Measurements from ENCODE around the gene SNORC. TPM values are rescaled to one million over a fixed set of nuclear protein-coding genes. Genes with fewer than 3 reads are reported as not detected.

SNORC gene
- 10 to 100 TPM in 1 of 4 donors, 1 to 10 TPM in 1, under 1 TPM in 1, not detected in 1; 0.54 to 11.6 (median 2.2) TPM for total RNA-seq

DNA sequence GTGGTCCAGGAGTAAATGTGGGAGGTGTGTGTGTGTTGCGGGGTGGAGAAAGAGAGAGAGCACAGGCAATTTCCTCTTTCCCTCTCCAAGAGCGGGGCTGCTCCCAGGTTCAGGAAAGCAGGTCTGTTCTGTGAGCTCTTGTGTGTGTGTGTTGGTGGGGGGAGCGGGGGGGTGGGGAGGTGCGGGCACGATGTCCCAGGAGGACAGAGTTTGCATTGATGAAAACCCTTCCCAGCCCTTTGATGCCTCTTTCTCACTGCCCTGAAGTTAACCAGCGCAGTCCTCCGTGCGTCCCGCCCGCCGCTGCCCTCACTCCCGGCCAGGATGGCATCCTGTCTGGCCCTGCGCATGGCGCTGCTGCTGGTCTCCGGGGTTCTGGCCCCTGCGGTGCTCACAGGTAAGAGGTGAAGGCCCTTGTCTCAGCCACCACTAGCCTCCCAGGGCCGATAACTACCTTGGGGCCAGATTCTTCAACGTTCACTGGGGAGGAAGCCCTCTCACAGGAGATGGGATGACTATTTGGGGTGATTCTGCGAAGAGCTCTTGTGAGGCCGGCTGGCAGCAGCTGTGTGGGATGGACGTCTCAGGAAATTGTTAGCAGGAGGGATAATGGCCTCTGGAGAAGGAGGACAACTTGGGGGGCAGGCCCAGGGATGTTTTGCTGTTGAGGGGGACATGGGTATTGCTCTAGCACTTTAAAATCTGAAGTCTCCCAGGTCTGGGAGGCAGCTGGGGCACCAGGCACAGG lies at the start of gene SNORC:
SNORC (plus strand) TSS at position 247 of the 748 bp plus-strand sequence; CDS start at position 325, 78 bp downstream.
- Histone ChIP-seq H3K36me3 (no peaks in the 10 kb centered on the region), H3K27ac (no peak within 1 kb of the TSS), H3K9me3 (no peaks in the 10 kb centered on the region), H3K4me1 (peaks cover 0 to 1% (median 0%) of the 10 kb centered on the region in 3 donors), H3K4me3 (no peak within 1 kb of the TSS), H3K27me3 (peaks cover 8% of the 10 kb centered on the region)
- no peak for TF ChIP-seq POLR2A (IDR thresholded peaks at IDR 0.05)
- no peak for TF ChIP-seq EP300 (IDR thresholded peaks at IDR 0.05)
- TF ChIP-seq POLR2AphosphoS5 (IDR thresholded peaks at IDR 0.05) = no peak
- no peak for TF ChIP-seq CTCF (IDR thresholded peaks at IDR 0.05)
- 92 to 97% methylated on average over 2 to 5 of the region's 21 CpGs for WGBS, 2 donors (ENCODE audit: low coverage in 1 of 2)
- no peak for ATAC-seq

- TF ChIP-seq CTCF (IDR thresholded peaks at IDR 0.05) = no peak
- no peak for TF ChIP-seq POLR2AphosphoS5 (IDR thresholded peaks at IDR 0.05)
- no peak for TF ChIP-seq POLR2A (IDR thresholded peaks at IDR 0.05)
- TF ChIP-seq EP300 (IDR thresholded peaks at IDR 0.05) = no peak
- Histone ChIP-seq H3K4me1 (no peaks in the 10 kb centered on the region), H3K9me3 (no peaks in the 10 kb centered on the region), H3K27me3 (no peaks in the 10 kb centered on the region), H3K4me3 (no peak overlapping the region), H3K27ac (no peak overlapping the region), H3K36me3 (peaks cover 7 to 91% of the 10 kb centered on the region in 2 donors)
- ATAC-seq = no peak
- WGBS, 2 donors (ENCODE audit: low coverage in 1 of 2) = 73 to 100% methylated on average over 2 to 3 of the region's 3 CpGs
These were observed 40.1 kb upstream of the SNORC start for GRCh38 chr2:232829988-232830387.

DNA sequence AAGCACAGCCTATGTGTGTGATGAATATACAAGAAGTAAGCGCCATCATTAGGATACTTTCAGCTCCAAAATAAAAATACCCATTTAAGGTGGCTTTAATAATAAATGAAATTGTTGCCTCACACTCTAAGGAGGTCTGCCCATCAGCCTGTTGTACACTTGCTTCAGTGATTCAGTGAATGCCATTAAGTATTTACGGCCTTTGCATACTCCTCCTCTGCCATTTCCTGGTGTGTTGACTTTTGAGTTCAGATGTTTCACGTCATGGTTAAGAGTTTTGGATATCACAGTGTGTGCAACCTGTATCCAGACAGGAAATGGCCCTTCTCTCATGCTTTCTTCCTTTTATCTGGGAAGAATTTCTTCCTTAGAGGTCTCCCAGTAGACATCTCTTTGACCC lies 38.6 kb upstream of the SNORC start:
- Histone ChIP-seq H3K4me3 (no peak overlapping the region), H3K9me3 (no peaks in the 10 kb centered on the region), H3K27me3 (no peaks in the 10 kb centered on the region), H3K36me3 (peaks cover 7 to 90% of the 10 kb centered on the region in 2 donors), H3K27ac (no peak overlapping the region), H3K4me1 (no peaks in the 10 kb centered on the region)
- no peak for TF ChIP-seq CTCF (IDR thresholded peaks at IDR 0.05)
- ATAC-seq = no peak
- 79 to 81% methylated on average over 2 to 3 of the region's 3 CpGs for WGBS, 2 donors (ENCODE audit: low coverage in 1 of 2)

GRCh38 chr2:232833830-232834229 lies 36.2 kb upstream of the SNORC start:
- ATAC-seq = no peak
- H3K4me3 ChIP-seq = no peak overlapping the region
- no peak overlapping the region for H3K27ac ChIP-seq
- no peaks in the 10 kb centered on the region for H3K9me3 ChIP-seq
- TF ChIP-seq CTCF (IDR thresholded peaks at IDR 0.05) (no peak), EP300 (IDR thresholded peaks at IDR 0.05) (no peak), POLR2A (IDR thresholded peaks at IDR 0.05) (no peak), POLR2AphosphoS5 (IDR thresholded peaks at IDR 0.05) (no peak)
- WGBS, 2 donors (ENCODE audit: low coverage in 1 of 2) = 88% methylated on average over 1 of the region's 1 CpG; no CpG with 5 or more reads in 1 of the 2 donors
- H3K36me3 ChIP-seq = peaks cover 7 to 84% of the 10 kb centered on the region in 2 donors
- peaks cover 0 to 7% (median 0%) of the 10 kb centered on the region in 3 donors for H3K4me1 ChIP-seq
- no peaks in the 10 kb centered on the region for H3K27me3 ChIP-seq

DNA sequence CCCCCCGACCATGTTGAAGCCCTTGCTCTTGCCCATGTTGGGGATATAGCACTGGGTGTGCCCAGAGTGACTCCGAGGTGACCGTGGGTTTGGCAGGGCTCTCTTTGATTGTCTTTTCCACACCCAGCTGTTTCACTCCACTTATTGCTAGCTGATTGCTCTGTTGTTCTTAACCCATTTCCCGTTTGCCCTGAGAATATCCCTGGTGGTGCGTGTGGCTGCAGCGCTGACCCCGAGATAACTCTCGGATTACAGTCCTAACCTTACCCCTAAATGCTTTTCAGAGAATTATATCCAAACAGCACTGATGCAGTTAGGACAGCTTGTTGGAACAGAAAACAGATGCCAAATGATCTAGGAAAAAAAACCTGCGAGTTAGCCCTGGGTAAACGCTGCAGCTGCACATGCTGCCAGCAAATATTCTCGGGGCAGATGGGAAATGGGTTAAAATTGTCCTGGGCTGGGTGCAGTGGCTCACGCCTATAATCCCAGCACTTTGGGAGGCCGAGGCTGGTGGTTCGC lies 34.3 kb upstream of the SNORC start:
- no peak for TF ChIP-seq EP300 (IDR thresholded peaks at IDR 0.05)
- TF ChIP-seq POLR2AphosphoS5 (IDR thresholded peaks at IDR 0.05) = no peak
- TF ChIP-seq CTCF (IDR thresholded peaks at IDR 0.05) = no peak
- TF ChIP-seq POLR2A (IDR thresholded peaks at IDR 0.05) = no peak
- 53 to 68% methylated on average over 8 to 12 of the region's 14 CpGs for WGBS, 2 donors (ENCODE audit: low coverage in 1 of 2)
- ATAC-seq = no peak
- H3K4me3 ChIP-seq = no peak overlapping the region
- peaks cover 7 to 80% of the 10 kb centered on the region in 2 donors for H3K36me3 ChIP-seq
- H3K27me3 ChIP-seq = no peaks in the 10 kb centered on the region
- no peak overlapping the region for H3K27ac ChIP-seq
- H3K4me1 ChIP-seq = peaks cover 0 to 23% (median 0%) of the 10 kb centered on the region in 3 donors
- H3K9me3 ChIP-seq = no peaks in the 10 kb centered on the region
